Ascending aorta (tissue), 2 donors: Measurements from ENCODE around the gene PLA2G2A. TPM values are rescaled to one million over a fixed set of nuclear protein-coding genes. Genes with fewer than 3 reads are reported as not detected.

Experiments
- DNase-seq, 2 donors: peaks; one replicate each; pipeline ENCODE4 v3.0.0-alpha.2; 2019; ENCODE audit warnings: low spot score in 2 of 2
- H3K27ac ChIP-seq, 2 donors: fragments of 200-600 bp; sonication (generic); one replicate each; pipeline ENCODE4 v1.5.1; 2016 to 2017; ENCODE audit warnings: mild to moderate bottlenecking in 1 of 2
- H3K27me3 ChIP-seq: fragments of 200-600 bp; sonication (generic); one replicate; pipeline ENCODE4 v1.5.1; 2017
- H3K36me3 ChIP-seq, 2 donors: fragments of 200-600 bp; sonication (generic); one replicate each; pipeline ENCODE4 v1.5.1; 2016
- H3K4me1 ChIP-seq, 2 donors: fragments of 200-600 bp; sonication (generic); one replicate each; pipeline ENCODE4 v1.5.1; 2016 to 2017; ENCODE audit warnings: mild to moderate bottlenecking in 1 of 2
- H3K4me3 ChIP-seq, 2 donors: fragments of 200-600 bp; sonication (generic); one replicate each; pipeline ENCODE4 v1.5.1; 2016 to 2017; ENCODE audit warnings: mild to moderate bottlenecking in 1 of 2
- H3K9me3 ChIP-seq, 2 donors: fragments of 200-600 bp; sonication (generic); one replicate each; pipeline ENCODE4 v1.5.1; 2016
- intact Hi-C: fragments of 100-400 bp; cut with DNase I; formaldehyde crosslinking; loops from one replicate; pipeline ENCODE4 v1.15.1; 2023
- total RNA-seq: library from RNA; depleted of rRNA; stranded (reverse); fragments of >200 nt; gene quantifications from one replicate; pipeline ENCODE4 v1.1.0, GENCODE V29; 2016
- TF ChIP-seq, protein P1 (sequence below), 3 experiments: fragments of 200-600 bp in 2 of 3; fragments of 450-650 bp in 1 of 3; sonication (generic) in 2 of 3; IDR thresholded peaks; one replicate each; pipeline ENCODE4 v1.5.1; 2016 to 2019; ENCODE audit warnings: antibody characterized with exemption in 3 of 3, mild to moderate bottlenecking in 1 of 3, moderate library complexity in 1 of 3

Gene PLA2G2A
- total RNA-seq, 1 donor from 2014 or later: 761 TPM

DNA sequence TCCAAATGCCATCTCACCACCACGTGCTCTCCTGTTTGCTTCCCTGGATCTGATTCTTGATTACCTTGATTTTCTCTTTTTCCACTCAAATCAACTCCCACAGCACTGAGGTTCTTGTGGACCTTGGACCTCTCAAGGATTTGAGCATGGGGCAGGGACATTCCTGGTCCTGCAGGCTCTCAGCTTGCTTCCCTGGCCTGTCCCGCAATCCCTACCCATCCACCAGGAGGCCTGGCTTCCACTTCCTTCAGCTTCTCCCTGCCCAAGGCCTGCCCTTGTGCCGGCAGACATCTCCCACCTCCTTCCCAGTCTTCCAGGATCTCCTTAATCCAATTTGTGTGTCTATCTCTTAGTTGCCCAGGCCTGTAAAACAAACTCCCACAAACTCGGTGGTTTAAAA, 21.6 kb downstream of the PLA2G2A start:
- no peaks in the 10 kb centered on the region for H3K27me3 ChIP-seq
- intact Hi-C loops: no loop called here
- DNase-seq: no peak
- H3K36me3 ChIP-seq: no peaks in the 10 kb centered on the region
- H3K4me1 ChIP-seq: no peaks in the 10 kb centered on the region
- no peak overlapping the region for H3K4me3 ChIP-seq
- TF ChIP-seq, protein P1, sequence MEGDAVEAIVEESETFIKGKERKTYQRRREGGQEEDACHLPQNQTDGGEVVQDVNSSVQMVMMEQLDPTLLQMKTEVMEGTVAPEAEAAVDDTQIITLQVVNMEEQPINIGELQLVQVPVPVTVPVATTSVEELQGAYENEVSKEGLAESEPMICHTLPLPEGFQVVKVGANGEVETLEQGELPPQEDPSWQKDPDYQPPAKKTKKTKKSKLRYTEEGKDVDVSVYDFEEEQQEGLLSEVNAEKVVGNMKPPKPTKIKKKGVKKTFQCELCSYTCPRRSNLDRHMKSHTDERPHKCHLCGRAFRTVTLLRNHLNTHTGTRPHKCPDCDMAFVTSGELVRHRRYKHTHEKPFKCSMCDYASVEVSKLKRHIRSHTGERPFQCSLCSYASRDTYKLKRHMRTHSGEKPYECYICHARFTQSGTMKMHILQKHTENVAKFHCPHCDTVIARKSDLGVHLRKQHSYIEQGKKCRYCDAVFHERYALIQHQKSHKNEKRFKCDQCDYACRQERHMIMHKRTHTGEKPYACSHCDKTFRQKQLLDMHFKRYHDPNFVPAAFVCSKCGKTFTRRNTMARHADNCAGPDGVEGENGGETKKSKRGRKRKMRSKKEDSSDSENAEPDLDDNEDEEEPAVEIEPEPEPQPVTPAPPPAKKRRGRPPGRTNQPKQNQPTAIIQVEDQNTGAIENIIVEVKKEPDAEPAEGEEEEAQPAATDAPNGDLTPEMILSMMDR (IDR thresholded peaks at IDR 0.05): no peak
- H3K27ac ChIP-seq: no peak overlapping the region
- no peaks in the 10 kb centered on the region for H3K9me3 ChIP-seq

DNA sequence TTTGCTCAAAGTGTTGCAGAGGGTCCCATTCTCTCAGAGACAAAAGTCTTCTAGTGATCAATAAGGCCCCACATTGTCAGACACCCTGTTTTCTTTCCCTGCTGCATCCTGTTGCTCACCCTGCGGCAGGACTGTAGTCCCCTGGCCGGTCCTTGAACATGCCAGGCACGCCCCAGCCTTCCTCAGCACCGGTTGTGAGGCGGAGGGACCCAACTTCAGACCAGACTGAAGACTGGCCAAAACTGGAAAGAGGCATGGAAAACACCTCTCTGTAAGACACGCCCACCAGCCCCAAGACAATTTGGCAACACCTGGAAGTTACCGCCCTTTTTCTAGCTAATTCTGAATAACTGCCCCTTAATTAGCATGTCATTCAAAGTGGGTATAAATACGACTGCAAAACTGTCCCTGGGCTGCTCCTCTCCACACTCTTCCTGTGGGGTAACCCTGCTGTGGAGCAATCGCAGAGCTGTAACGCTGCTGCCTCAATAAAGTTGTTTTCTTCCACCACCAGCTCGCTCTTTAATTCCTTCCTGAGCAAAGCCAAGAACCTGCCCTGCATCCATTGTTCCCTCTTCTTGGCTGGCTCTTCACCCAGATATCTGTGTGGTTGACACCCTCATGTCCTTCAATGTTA, 23.8 kb downstream of the PLA2G2A start:
- H3K4me3 ChIP-seq: no peak overlapping the region
- TF ChIP-seq, protein P1 (IDR thresholded peaks at IDR 0.05): no peak
- no peak overlapping the region for H3K27ac ChIP-seq
- no peak for DNase-seq
- H3K27me3 ChIP-seq: no peaks in the 10 kb centered on the region
- H3K36me3 ChIP-seq: no peaks in the 10 kb centered on the region
- intact Hi-C loops: no loop called here
- H3K9me3 ChIP-seq: no peaks in the 10 kb centered on the region
- no peaks in the 10 kb centered on the region for H3K4me1 ChIP-seq

DNA sequence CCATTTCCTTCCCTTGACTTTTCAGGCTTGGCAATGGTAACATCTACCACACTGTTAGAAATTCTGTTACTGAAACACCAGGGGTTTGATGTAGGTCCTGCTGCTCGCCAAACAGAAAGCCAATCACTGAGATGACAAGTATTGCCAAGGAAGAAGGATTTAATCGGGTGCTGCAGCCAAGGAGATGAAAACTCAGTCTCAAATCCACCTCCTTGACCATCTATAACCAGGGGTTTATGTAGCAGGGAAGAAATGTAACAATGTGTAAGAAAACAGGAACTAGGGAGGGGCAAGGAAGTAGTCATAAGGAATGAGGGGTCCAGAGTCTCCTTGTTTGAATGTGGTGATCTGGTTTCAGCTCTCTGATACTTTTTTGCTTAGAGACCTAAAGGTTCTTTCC, 25.4 kb downstream of the PLA2G2A start:
- H3K27ac ChIP-seq: no peak overlapping the region
- no peaks in the 10 kb centered on the region for H3K36me3 ChIP-seq
- no peaks in the 10 kb centered on the region for H3K27me3 ChIP-seq
- TF ChIP-seq, protein P1 (IDR thresholded peaks at IDR 0.05): no peak
- DNase-seq: no peak
- H3K9me3 ChIP-seq: no peaks in the 10 kb centered on the region
- intact Hi-C loops: no loop called here
- H3K4me3 ChIP-seq: no peak overlapping the region
- no peaks in the 10 kb centered on the region for H3K4me1 ChIP-seq

DNA sequence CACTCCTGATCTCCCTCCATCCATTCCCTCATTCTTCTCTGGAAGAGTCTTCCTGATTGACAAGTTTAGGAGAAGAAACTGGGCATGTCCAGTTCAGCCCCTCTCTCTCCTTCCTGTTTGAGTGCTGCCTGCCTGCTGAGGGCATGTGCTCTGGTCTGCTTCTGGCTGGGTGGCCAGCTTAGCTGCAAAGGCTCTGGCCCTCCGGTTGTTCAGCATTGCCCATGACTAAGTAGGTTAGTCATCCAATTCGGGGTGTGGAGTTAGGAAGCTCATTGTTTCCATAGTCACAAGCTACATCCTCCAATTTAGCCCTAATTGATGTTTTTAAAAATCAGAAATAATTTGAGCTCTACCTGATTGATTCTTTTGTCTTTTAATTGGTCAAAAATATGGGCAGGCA, 30.4 kb downstream of the PLA2G2A start:
- Histone ChIP-seq H3K27me3 (no peaks in the 10 kb centered on the region), H3K4me1 (no peaks in the 10 kb centered on the region), H3K36me3 (no peaks in the 10 kb centered on the region), H3K4me3 (no peak overlapping the region), H3K9me3 (no peaks in the 10 kb centered on the region), H3K27ac (no peak overlapping the region)
- TF ChIP-seq, protein P1 (IDR thresholded peaks at IDR 0.05): no peak
- DNase-seq: no peak
- intact Hi-C loops: no loop called here

DNA sequence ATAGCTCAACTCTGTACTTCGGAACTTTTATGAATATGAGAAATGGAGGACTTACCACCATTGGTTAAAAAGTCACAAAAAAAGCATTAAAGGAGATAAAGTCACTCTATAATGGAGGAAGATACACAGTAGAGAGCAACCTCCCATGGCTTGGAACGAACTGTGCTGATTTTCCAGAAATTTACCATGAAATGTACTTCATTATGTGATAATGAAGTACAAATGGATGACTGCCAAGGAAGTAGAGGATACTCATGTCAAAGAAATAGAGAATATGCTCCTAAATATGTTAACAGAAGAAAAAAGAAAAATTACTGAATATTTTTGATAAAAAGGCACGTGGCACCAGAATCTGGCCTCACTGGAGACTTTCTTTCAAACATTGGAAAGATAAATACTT, 32.4 kb downstream of the PLA2G2A start:
- H3K27me3 ChIP-seq: no peaks in the 10 kb centered on the region
- no peak for DNase-seq
- TF ChIP-seq, protein P1 (IDR thresholded peaks at IDR 0.05): no peak
- H3K4me3 ChIP-seq: no peak overlapping the region
- no peaks in the 10 kb centered on the region for H3K4me1 ChIP-seq
- H3K9me3 ChIP-seq: no peaks in the 10 kb centered on the region
- H3K27ac ChIP-seq: no peak overlapping the region
- no peaks in the 10 kb centered on the region for H3K36me3 ChIP-seq
- intact Hi-C loops: no loop called here

DNA sequence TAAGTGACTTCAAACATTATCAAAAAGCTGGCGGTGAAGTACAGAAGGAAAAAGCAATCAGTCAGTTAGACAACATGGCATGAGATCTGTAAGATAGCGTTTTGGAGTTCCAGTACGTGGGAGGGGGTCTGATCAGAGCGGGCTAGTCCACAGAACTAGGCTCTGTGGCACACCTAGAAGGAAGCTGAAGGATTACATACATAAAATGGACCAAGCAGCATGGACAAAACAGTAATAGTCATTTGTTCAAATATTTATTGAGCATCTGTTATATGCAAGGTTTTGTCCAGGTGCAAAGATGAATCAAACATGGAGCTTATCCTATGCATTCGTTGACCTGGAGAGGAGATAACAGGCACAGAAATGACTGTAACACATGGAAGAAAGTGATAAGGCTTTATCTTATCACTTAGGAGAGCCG, 33.1 kb downstream of the PLA2G2A start:
- no peak for DNase-seq
- no peak overlapping the region for H3K27ac ChIP-seq
- TF ChIP-seq, protein P1 (IDR thresholded peaks at IDR 0.05): no peak
- no peaks in the 10 kb centered on the region for H3K4me1 ChIP-seq
- intact Hi-C loops: no loop called here
- no peaks in the 10 kb centered on the region for H3K27me3 ChIP-seq
- H3K9me3 ChIP-seq: no peaks in the 10 kb centered on the region
- H3K36me3 ChIP-seq: no peaks in the 10 kb centered on the region
- H3K4me3 ChIP-seq: no peak overlapping the region
